Caco-2 (cell line): Measurements from ENCODE around the gene BCAS3. TPM values are rescaled to one million over a fixed set of nuclear protein-coding genes. Genes with fewer than 3 reads are reported as not detected.

ENCODE experiments used
- BruUV-seq: library from RNA; stranded (reverse); fragments of 400-500 nt; replicated peaks from 2 replicates; lab custom pipeline; 2021; lab: Mats Ljungman, UMichigan
- CTCF ChIA-PET: fragments of 300-600 bp; sonication (Branson Sonifier 250); formaldehyde crosslinking; loops from one replicate; lab custom pipeline; 2022; ENCODE audit warnings: antibody characterized with exemption; lab: Charles Lee
- POLR2A ChIA-PET: fragments of 300-600 bp; sonication (Branson Sonifier 250); formaldehyde crosslinking; loops from one replicate; lab custom pipeline; 2022; ENCODE audit warnings: antibody characterized with exemption; lab: Charles Lee
- DNase-seq, 2 experiments: peaks; one replicate each; pipeline versions ENCODE4 v3.0.0 to v3.0.0-alpha.2; 2020 to 2022
- H3K27me3 ChIP-seq: replicated peaks from 2 replicates; pipeline ENCODE4 v1.6.0; 2011; ENCODE audit warnings: low read length; ENCODE audit not compliant: control insufficient read depth, insufficient read depth
- H3K36me3 ChIP-seq: 2 replicates; pipeline ENCODE4 v1.5.1; 2011; ENCODE audit warnings: low read length; ENCODE audit not compliant: control insufficient read depth, insufficient read depth
- H3K4me1 ChIP-seq: fragments of 250-450 bp; sonication (Bioruptor Pico); 2 replicates; pipeline ENCODE4 v1.5.1; 2020; ENCODE audit warnings: mild to moderate bottlenecking
- H3K4me3 ChIP-seq: 2 replicates; pipeline ENCODE4 v1.5.1; 2011; ENCODE audit warnings: low read depth, mild to moderate bottlenecking, control low read depth, low read length
- H3K9me3 ChIP-seq: fragments of 250-450 bp; sonication (Bioruptor Pico); 2 replicates; pipeline ENCODE4 v1.5.1; 2020; ENCODE audit warnings: mild to moderate bottlenecking, moderate library complexity
- H3K27ac Mint-ChIP-seq: one replicate; pipeline ENCODE4 v1.8.0; 2022; ENCODE audit warnings: mixed read lengths; ENCODE audit not compliant: unreplicated experiment
- H3K27me3 Mint-ChIP-seq: one replicate; pipeline ENCODE4 v1.8.0; 2022; ENCODE audit warnings: mixed read lengths; ENCODE audit not compliant: insufficient read depth, unreplicated experiment
- H3K36me3 Mint-ChIP-seq: one replicate; pipeline ENCODE4 v1.8.0; 2022; ENCODE audit warnings: mild to moderate bottlenecking, mixed read lengths; ENCODE audit not compliant: insufficient read depth, unreplicated experiment
- H3K4me1 Mint-ChIP-seq: one replicate; pipeline ENCODE4 v1.8.0; 2022; ENCODE audit warnings: low read depth, mixed read lengths; ENCODE audit not compliant: unreplicated experiment
- H3K4me3 Mint-ChIP-seq: one replicate; pipeline ENCODE4 v1.8.0; 2022; ENCODE audit warnings: mild to moderate bottlenecking, moderate library complexity, mixed read lengths; ENCODE audit not compliant: unreplicated experiment
- H3K9me3 Mint-ChIP-seq: one replicate; pipeline ENCODE4 v1.8.0; 2022; ENCODE audit warnings: mixed read lengths; ENCODE audit not compliant: unreplicated experiment
- intact Hi-C: fragments of 100-400 bp; cut with micrococcal nuclease; formaldehyde crosslinking; loops from one replicate; pipeline ENCODE4 v1.10.0; 2022; ENCODE audit not compliant: unreplicated experiment
- total RNA-seq: library from RNA; stranded (reverse); gene quantifications from 2 replicates; pipeline ENCODE4 v1.2.3, GENCODE V29; 2022
- TF ChIP-seq, protein P1 (sequence below), 2 experiments: fragments of 200-600 bp in 1 of 2; IDR thresholded peaks; 1 replicate in 1 of 2; 2 replicates in 1 of 2; pipeline versions ENCODE4 v1.5.1 to v1.8.0; 2011 to 2022; ENCODE audit warnings: antibody characterized with exemption in 1 of 2, control low read depth in 1 of 2, inconsistent platforms in 1 of 2, low read depth in 1 of 2, low read length in 1 of 2, mild to moderate bottlenecking in 1 of 2, moderate library complexity in 1 of 2; ENCODE audit not compliant: insufficient read depth in 1 of 2, severe bottlenecking in 1 of 2, unreplicated experiment in 1 of 2

Gene BCAS3
- total RNA-seq, 1 experiment from 2014 or later, result 44.1 TPM

DNA sequence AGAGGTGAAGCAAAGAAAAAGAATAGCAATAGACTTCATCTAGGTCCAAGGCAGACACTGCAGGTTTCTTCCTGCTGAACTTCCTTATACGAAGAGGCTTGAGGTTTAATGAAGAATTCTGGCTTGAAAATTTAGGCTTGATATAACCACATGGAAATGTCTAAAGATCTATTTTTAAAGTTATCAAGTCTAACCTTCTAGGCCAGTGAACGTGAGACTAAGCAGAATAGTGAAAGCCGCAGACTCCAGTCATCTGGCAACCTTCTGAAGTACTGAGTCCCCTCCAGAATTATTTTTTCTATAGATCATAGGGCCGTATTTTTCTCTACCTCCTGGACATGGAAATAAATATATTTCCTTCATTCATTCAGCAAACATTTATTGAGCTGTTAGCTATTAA is 333.6 kb downstream of the BCAS3 start:
- no peak overlapping the region for H3K4me3 ChIP-seq
- no peaks in the 10 kb centered on the region for H3K4me1 ChIP-seq
- ChIA-PET CTCF (no interaction called here), POLR2A (no interaction called here)
- intact Hi-C loops, result no loop called here
- Mint-ChIP-seq H3K4me1 (no peaks in the 10 kb centered on the region), H3K4me3 (no peak overlapping the region), H3K9me3 (no peaks in the 10 kb centered on the region), H3K27me3 (no peaks in the 10 kb centered on the region), H3K27ac (no peak overlapping the region), H3K36me3 (no peaks in the 10 kb centered on the region)
- H3K27me3 ChIP-seq, result no peaks in the 10 kb centered on the region
- no peaks in the 10 kb centered on the region for H3K36me3 ChIP-seq
- H3K9me3 ChIP-seq, result no peaks in the 10 kb centered on the region; the same call in 1 of the 2 replicates
- no TSS peak for BruUV-seq
- no peak for DNase-seq
- TF ChIP-seq, protein P1, sequence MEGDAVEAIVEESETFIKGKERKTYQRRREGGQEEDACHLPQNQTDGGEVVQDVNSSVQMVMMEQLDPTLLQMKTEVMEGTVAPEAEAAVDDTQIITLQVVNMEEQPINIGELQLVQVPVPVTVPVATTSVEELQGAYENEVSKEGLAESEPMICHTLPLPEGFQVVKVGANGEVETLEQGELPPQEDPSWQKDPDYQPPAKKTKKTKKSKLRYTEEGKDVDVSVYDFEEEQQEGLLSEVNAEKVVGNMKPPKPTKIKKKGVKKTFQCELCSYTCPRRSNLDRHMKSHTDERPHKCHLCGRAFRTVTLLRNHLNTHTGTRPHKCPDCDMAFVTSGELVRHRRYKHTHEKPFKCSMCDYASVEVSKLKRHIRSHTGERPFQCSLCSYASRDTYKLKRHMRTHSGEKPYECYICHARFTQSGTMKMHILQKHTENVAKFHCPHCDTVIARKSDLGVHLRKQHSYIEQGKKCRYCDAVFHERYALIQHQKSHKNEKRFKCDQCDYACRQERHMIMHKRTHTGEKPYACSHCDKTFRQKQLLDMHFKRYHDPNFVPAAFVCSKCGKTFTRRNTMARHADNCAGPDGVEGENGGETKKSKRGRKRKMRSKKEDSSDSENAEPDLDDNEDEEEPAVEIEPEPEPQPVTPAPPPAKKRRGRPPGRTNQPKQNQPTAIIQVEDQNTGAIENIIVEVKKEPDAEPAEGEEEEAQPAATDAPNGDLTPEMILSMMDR (IDR thresholded peaks at IDR 0.05; ENCODE audit: insufficient read depth in 1 of 2, low read depth in 1 of 2, low read length in 1 of 2, severe bottlenecking in 1 of 2, unreplicated experiment in 1 of 2), result no peak

DNA sequence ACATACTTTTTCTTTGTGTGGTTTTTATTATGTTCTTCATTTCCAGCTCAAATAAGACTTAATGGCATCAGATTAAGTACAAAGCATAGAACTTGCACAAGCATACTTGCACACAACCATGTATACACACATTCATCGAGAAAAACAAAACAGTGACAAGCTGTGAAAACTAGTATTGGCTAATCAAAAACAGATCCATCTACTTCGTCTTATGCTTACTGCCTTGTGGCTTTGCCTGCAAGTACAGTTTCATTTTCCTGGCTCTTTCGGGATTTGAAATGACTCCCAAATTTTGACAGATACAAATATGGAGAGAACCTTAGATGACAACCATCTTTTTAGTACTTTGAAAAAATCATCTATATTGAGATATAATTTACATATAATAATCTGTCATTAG is 338.3 kb downstream of the BCAS3 start:
- H3K36me3 Mint-ChIP-seq, result peaks cover 6% of the 10 kb centered on the region
- no peak for DNase-seq
- intact Hi-C loops, result no loop called here
- H3K4me1 ChIP-seq, result no peaks in the 10 kb centered on the region
- no peak overlapping the region for H3K27ac Mint-ChIP-seq
- no peaks in the 10 kb centered on the region for H3K36me3 ChIP-seq
- ChIA-PET CTCF (interaction anchor here (0.6 kb wide), 1 partner anchor 331 kb away, joined by 3 read pairs; no protein-coding TSS in a partner anchor), POLR2A (no interaction called here)
- no peak overlapping the region for H3K4me3 Mint-ChIP-seq
- no TSS peak for BruUV-seq
- no peaks in the 10 kb centered on the region for H3K27me3 Mint-ChIP-seq
- no peak overlapping the region for H3K4me3 ChIP-seq
- no peaks in the 10 kb centered on the region for H3K27me3 ChIP-seq
- no peaks in the 10 kb centered on the region for H3K9me3 ChIP-seq
- TF ChIP-seq, protein P1 (IDR thresholded peaks at IDR 0.05; ENCODE audit: insufficient read depth in 1 of 2, low read depth in 1 of 2, low read length in 1 of 2, severe bottlenecking in 1 of 2, unreplicated experiment in 1 of 2), result no peak
- H3K9me3 Mint-ChIP-seq, result no peaks in the 10 kb centered on the region
- peaks cover 7% of the 10 kb centered on the region for H3K4me1 Mint-ChIP-seq

DNA sequence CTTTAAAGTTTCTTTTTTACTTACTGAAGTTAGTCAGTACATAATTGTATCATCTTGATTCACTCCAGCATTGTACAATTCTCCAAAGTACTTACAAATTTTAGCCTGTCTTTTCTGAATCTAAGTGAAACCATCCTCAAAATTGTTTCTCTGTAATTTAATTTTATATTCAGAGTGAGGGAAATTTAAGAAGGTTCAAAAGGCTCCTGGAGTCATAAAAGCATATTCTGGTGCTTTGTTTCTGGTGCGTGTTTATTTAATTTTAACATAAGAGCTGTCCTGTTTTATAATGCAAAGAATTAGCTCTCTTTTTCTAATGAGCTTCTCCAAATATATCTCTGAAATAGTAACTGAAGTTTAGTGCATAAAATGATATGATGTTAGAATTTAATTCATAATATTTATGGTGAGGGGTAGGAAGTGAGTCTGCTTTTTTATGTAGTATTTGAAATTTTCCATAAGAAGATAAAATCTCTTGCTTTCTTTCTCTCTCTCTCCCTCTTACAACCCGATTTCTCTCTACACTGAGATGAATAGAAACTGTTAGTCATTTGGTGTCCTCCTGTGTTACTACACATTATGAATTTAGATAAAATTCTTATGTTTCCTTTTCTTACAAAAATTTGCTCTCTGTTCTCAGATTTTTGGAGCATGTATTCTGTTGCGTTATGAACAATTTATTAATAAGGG is 339.8 kb downstream of the BCAS3 start:
- POLR2A ChIA-PET, result no interaction called here
- Mint-ChIP-seq H3K4me3 (no peak overlapping the region), H3K9me3 (no peaks in the 10 kb centered on the region), H3K36me3 (peaks cover 6% of the 10 kb centered on the region), H3K4me1 (peaks cover 7% of the 10 kb centered on the region), H3K27me3 (no peaks in the 10 kb centered on the region), H3K27ac (no peak overlapping the region)
- H3K27me3 ChIP-seq, result no peaks in the 10 kb centered on the region
- H3K9me3 ChIP-seq, result no peaks in the 10 kb centered on the region
- no peak for DNase-seq
- no TSS peak for BruUV-seq
- no peak overlapping the region for H3K4me3 ChIP-seq
- CTCF ChIA-PET, result no interaction called here
- TF ChIP-seq, protein P1 (IDR thresholded peaks at IDR 0.05; ENCODE audit: insufficient read depth in 1 of 2, low read depth in 1 of 2, low read length in 1 of 2, severe bottlenecking in 1 of 2, unreplicated experiment in 1 of 2), result no peak
- H3K4me1 ChIP-seq, result no peaks in the 10 kb centered on the region
- intact Hi-C loops, result no loop called here
- H3K36me3 ChIP-seq, result no peaks in the 10 kb centered on the region
